COLO668 (cell line): ENCODE measurements around the gene HLA-DPA1.

Source experiments
- DNase-seq: peaks from one replicate; lab custom pipeline; 2025; ENCODE audit not compliant: unreplicated experiment; lab: John Stamatoyannopoulos, UW

The HLA-DPA1 gene

DNA sequence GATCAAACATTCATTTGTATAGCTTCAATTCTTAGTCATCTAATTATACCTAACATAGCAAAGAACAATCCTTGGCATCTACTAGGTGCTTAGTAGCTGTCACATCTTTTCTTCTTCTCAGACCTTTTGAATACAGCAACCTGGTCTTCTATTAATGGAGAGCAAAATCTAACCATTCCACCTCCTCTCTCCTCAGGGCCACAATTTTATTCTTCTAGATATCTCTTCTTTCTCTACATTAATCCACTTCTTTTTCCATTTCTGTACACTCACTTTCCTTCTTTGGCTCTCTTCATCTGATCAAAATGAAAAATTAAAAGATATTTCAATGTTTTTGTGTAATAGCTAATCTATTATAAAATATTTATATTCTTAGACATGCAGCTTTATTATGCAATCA is 55.0 kb downstream of the HLA-DPA1 start:
- no peak for DNase-seq

DNA sequence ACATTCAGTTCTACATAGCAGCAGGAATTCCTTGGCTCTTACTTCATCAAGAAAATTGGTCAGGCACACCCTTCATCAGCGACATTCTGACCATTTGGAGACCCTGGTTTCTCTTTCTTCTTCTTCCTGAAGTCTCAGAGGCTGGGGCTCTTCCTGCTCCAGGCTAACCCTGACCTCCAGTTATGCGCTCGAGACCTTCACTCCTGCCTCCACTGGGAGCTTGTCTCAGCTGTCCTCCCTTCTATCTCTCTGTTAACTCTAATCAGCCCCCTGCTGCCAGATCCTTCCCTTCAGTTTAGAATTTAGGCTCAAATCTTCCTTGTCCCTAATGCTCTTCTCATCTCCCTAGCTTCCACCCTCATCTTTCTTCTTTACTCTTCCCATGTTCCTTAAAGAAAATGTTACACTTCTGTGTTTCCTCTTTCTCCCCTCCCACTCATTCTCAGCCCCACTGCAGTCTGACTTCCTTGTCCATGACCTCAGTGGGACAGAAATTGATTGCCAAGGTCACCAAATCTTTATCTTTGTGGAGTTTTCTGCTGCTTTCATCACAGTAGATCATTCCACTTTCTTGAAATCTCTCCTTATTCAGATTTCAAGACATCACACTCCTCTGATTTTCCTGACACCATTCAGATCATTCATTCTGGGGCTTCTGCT is 55.6 kb downstream of the HLA-DPA1 start:
- DNase-seq = no peak

DNA sequence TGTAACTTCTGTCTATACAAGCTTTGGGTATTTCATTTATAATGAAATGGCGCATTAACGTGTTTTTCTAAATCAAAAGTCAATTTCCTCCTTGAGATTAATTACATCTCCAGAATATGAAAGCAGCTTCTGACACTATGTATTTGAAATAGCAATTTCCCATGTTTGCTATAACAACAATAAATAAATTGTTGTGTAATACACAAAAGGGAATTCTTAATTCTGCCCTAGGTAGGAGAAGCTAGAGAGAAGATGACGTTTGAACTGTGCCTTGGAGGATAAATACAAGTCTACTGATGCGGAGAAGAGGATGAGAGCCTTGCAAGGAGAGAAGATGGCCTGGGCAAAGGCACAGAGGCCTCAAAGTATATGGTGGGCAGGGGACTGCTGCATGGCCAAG is 56.4 kb downstream of the HLA-DPA1 start:
- DNase-seq = no peak

DNA sequence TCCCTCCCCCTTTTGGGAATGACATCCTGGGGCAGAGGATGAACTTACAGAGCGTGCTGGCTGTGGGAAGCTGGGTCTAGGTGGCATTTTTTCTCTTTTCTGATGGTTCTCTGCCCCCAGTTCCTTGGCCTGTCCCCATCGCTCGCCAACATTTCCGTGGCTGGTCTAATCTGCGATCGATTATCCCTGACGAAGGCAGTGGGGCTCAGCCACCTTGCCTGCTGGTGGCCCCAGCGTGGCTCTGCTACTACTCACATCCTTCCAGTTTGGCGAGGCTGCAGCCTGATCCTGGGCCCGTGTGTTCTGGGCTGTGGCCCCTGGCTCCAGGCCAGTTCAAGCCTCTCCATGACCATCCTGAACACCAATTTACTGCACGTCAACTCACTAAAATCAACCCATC is 57.7 kb downstream of the HLA-DPA1 start:
- no peak for DNase-seq

DNA sequence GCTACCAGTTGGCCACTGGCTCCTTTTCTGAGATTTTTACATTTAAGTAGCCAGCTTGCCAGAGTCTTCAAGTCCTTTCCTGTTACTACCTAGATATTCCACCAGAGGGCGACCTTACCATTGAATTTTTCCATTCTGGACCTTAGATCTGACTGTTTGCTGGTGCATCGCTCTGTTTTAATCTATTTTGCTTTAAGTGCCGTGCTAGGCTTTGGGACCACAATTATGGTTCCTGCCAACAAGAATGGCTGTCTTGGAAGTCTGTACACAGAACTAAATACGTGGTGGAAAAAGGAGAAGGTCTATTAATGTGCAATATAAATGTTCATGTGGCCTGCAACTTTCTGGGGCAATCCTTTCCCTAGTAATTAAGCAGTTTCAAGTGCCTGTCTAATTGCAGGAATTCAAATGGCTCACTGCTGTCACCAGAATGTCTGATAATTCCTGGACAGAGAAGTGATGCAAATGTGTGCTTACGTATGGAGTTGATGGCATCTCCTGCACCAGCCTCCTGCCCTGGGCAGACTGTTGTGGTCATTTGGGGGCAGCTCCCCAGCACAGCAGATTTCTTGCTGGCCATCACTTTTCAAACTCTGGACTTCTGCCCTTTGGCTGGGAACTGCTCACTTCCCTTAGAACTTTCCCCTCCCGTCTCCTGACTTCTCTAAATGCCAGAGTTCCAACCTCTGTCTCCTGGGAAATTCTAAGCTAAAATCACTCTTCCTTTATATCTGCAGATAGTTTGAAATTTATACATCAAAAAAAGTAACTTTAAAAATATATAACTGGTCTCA is 58.4 kb downstream of the HLA-DPA1 start:
- DNase-seq = peak; percentile 20
